HG03103 (cell line): ENCODE results near the gene ILKAP.

Experiments
- ATAC-seq: cut with Tn5 transposase; IDR thresholded peaks from one replicate; pipeline ENCODE4 v1.9.1; 2021; ENCODE audit warnings: low read depth; ENCODE audit not compliant: unreplicated experiment

The ILKAP gene

GRCh38 chr2:238237431-238238135, 34.1 kb upstream of the ILKAP start:
- ATAC-seq = no peak

GRCh38 chr2:238236571-238236970, 33.1 kb upstream of the ILKAP start:
- no peak for ATAC-seq

- ATAC-seq = no peak
Observed at GRCh38 chr2:238235856-238236255, 32.4 kb upstream of the ILKAP start.

GRCh38 chr2:238235331-238235732, 31.8 kb upstream of the ILKAP start:
- ATAC-seq = no peak

- ATAC-seq = no peak
Observed at GRCh38 chr2:238233625-238234024, 30.1 kb upstream of the ILKAP start.

- no peak for ATAC-seq
Observed at GRCh38 chr2:238231809-238232208, 28.3 kb upstream of the ILKAP start.

- ATAC-seq = no peak
Observed at GRCh38 chr2:238231251-238231793, 27.8 kb upstream of the ILKAP start.

- ATAC-seq = no peak
Observed at GRCh38 chr2:238230699-238231098, 27.2 kb upstream of the ILKAP start.

- no peak for ATAC-seq
Observed at GRCh38 chr2:238228700-238229099, 25.2 kb upstream of the ILKAP start.

- no peak for ATAC-seq
Observed at GRCh38 chr2:238227587-238228032, 24.1 kb upstream of the ILKAP start.

GRCh38 chr2:238226698-238227586, 23.4 kb upstream of the ILKAP start:
- ATAC-seq = no peak

GRCh38 chr2:238225911-238226697, 22.6 kb upstream of the ILKAP start:
- ATAC-seq = no peak

- no peak for ATAC-seq
Observed at GRCh38 chr2:238225121-238225520, 21.6 kb upstream of the ILKAP start.

- no peak for ATAC-seq
Observed at GRCh38 chr2:238224356-238225035, 21.0 kb upstream of the ILKAP start.

- no peak for ATAC-seq
Observed at GRCh38 chr2:238220892-238221521, 17.5 kb upstream of the ILKAP start.

- ATAC-seq = no peak
Observed at GRCh38 chr2:238220274-238220891, 16.9 kb upstream of the ILKAP start.

GRCh38 chr2:238216651-238217184, 13.2 kb upstream of the ILKAP start:
- no peak for ATAC-seq

GRCh38 chr2:238207006-238207405, 3.5 kb upstream of the ILKAP start:
- ATAC-seq = no peak
